Esophagus mucosa (tissue), 1 donor: ENCODE results near the gene ZNF646. TPM values are rescaled to one million over a fixed set of nuclear protein-coding genes. Genes with fewer than 3 reads are reported as not detected.
A peak's percentile ranks its signal among the peaks of the same experiment; 100 is the strongest.

Experiments used
- ATAC-seq: fragments of 200-7000 bp; cut with Tn5 transposase; one replicate; pipeline ENCODE4 v1.9.1; 2020
- total RNA-seq: library from RNA; stranded (reverse); gene quantifications from one replicate; pipeline ENCODE4 v1.2.4, GENCODE V29; 2023
- donor health status: DM: yes; HTN: yes; CAD: no.

Gene ZNF646
- total RNA-seq, 1 donor from 2014 or later: 9.0 TPM

- ATAC-seq: no peak
These were observed 6.9 kb upstream of the ZNF646 start for GRCh38 chr16:31067342-31067741.

GRCh38 chr16:31071861-31072260 lies 2.4 kb upstream of the ZNF646 start:
- ATAC-seq: peak; percentile 39

GRCh38 chr16:31072540-31073141 lies 1.6 kb upstream of the ZNF646 start:
- no peak for ATAC-seq

- peak; percentile 79 for ATAC-seq
These were observed 866 bp upstream of the ZNF646 start for GRCh38 chr16:31073142-31073969.

- no peak for ATAC-seq
These were observed 577 bp downstream of the ZNF646 start for GRCh38 chr16:31074814-31075183.

- ATAC-seq: no peak
These were observed 2.1 kb downstream of the ZNF646 start for GRCh38 chr16:31076319-31076718.

- ATAC-seq: no peak
These were observed 2.8 kb downstream of the ZNF646 start for GRCh38 chr16:31077024-31077423.

- no peak for ATAC-seq
These were observed 3.6 kb downstream of the ZNF646 start for GRCh38 chr16:31077592-31078396.

GRCh38 chr16:31078597-31079341 lies 4.5 kb downstream of the ZNF646 start:
- no peak for ATAC-seq

GRCh38 chr16:31079342-31079944 lies 5.2 kb downstream of the ZNF646 start:
- no peak for ATAC-seq

- ATAC-seq: no peak
These were observed 5.9 kb downstream of the ZNF646 start for GRCh38 chr16:31080035-31080629.

GRCh38 chr16:31080756-31081419 lies 6.7 kb downstream of the ZNF646 start:
- ATAC-seq: no peak

GRCh38 chr16:31081428-31082351 lies 7.5 kb downstream of the ZNF646 start:
- ATAC-seq: no peak

GRCh38 chr16:31082368-31083045 lies 8.3 kb downstream of the ZNF646 start:
- peak; percentile 17 for ATAC-seq

GRCh38 chr16:31083081-31083480 lies 8.9 kb downstream of the ZNF646 start:
- no peak for ATAC-seq

GRCh38 chr16:31083556-31083955 lies 9.3 kb downstream of the ZNF646 start:
- ATAC-seq: no peak

GRCh38 chr16:31083981-31084380 lies 9.8 kb downstream of the ZNF646 start:
- no peak for ATAC-seq

GRCh38 chr16:31084584-31085302 lies 10.5 kb downstream of the ZNF646 start:
- ATAC-seq: no peak

GRCh38 chr16:31085411-31085810 lies 11.2 kb downstream of the ZNF646 start:
- no peak for ATAC-seq
